HG02885 (cell line): ENCODE results near the gene HEBP1.

ENCODE experiments used
- ATAC-seq: cut with Tn5 transposase; IDR thresholded peaks from one replicate; pipeline ENCODE4 v1.9.1; 2021; ENCODE audit warnings: mild to moderate bottlenecking; ENCODE audit not compliant: unreplicated experiment, poor library complexity

Gene HEBP1

GRCh38 chr12:12954878-12955625 lies 45.0 kb downstream of the HEBP1 start:
- no peak for ATAC-seq

GRCh38 chr12:12954356-12954755 lies 45.7 kb downstream of the HEBP1 start:
- ATAC-seq = no peak

GRCh38 chr12:12952036-12952435 lies 48.0 kb downstream of the HEBP1 start, which contains the start of gene GPRC5D:
Gene GPRC5D (minus strand): TSS chr12:12952170. CDS start chr12:12950384, 1,786 bp downstream.
- no peak for ATAC-seq

GRCh38 chr12:12951504-12951903 lies 48.6 kb downstream of the HEBP1 start:
- ATAC-seq = no peak

- no peak for ATAC-seq
Measured at GRCh38 chr12:12947902-12948301, 52.2 kb downstream of the HEBP1 start.

- no peak for ATAC-seq
Measured at GRCh38 chr12:12946686-12947355, 53.2 kb downstream of the HEBP1 start.

GRCh38 chr12:12945591-12945990 lies 54.5 kb downstream of the HEBP1 start:
- ATAC-seq = no peak

GRCh38 chr12:12943586-12944260 lies 56.3 kb downstream of the HEBP1 start:
- ATAC-seq = no peak

GRCh38 chr12:12941450-12942350 lies 58.4 kb downstream of the HEBP1 start:
- ATAC-seq = no peak

- ATAC-seq = no peak
Measured at GRCh38 chr12:12939888-12940287, 60.2 kb downstream of the HEBP1 start.

GRCh38 chr12:12938541-12938940 lies 61.5 kb downstream of the HEBP1 start:
- no peak for ATAC-seq

- no peak for ATAC-seq
Measured at GRCh38 chr12:12936983-12937491, 63.0 kb downstream of the HEBP1 start.

- ATAC-seq = no peak
Measured at GRCh38 chr12:12934556-12934955, 65.5 kb downstream of the HEBP1 start.

- no peak for ATAC-seq
Measured at GRCh38 chr12:12933742-12934141, 66.3 kb downstream of the HEBP1 start.

- no peak for ATAC-seq
Measured at GRCh38 chr12:12930633-12931219, 69.3 kb downstream of the HEBP1 start.

GRCh38 chr12:12929696-12930095 lies 70.4 kb downstream of the HEBP1 start:
- no peak for ATAC-seq

- no peak for ATAC-seq
Measured at GRCh38 chr12:12927211-12928079, 72.6 kb downstream of the HEBP1 start.

- no peak for ATAC-seq
Measured at GRCh38 chr12:12926571-12927071, 73.4 kb downstream of the HEBP1 start.

GRCh38 chr12:12925388-12925787 lies 74.7 kb downstream of the HEBP1 start:
- no peak for ATAC-seq
